HG03280 (cell line): ENCODE results near the gene STEAP2.

ENCODE experiments used
- ATAC-seq: cut with Tn5 transposase; IDR thresholded peaks from one replicate; pipeline ENCODE4 v1.9.1; 2021; ENCODE audit warnings: mild to moderate bottlenecking, moderate library complexity; ENCODE audit not compliant: unreplicated experiment

The STEAP2 gene

DNA sequence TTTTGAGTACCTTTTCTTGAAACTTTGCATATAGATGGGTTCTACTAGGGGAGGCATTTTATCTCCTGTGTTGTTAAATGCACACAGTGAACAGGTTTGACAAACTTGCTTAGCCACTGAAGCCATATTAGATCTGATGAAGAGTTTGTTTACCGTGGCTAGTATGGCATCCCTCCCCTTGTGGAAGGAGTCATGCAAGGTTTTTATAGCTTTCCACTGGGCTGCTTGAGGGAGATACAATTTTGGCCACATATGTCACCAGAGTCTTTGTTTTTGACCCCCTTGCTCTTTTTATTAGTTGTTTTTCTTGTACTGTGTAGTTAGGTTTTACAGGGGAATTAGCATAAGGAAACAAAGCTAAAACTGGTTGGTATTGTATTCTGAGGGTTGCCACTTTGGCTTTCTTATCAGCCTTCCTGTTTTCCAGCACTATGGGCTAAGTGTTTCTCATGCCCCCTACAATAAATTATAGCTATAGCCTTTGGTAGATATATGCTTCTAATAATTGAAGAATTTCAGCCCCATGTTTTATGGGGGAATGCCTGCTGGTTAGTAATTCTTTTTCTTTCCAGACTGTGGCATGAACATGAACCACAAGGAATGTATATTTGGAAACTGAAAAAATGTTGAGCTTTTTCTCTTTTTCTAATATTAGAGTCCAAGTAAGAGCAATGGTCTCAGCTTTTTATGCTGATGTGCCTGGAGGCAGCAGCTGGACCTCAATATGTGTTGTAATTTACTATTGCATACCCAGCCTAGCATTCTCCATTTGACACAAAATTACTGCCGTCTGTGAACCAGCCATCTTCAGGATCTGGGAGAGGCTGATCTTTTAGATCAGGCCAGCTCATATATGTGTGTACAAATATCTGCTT, 18.4 kb upstream of the STEAP2 start:
- ATAC-seq, result no peak

DNA sequence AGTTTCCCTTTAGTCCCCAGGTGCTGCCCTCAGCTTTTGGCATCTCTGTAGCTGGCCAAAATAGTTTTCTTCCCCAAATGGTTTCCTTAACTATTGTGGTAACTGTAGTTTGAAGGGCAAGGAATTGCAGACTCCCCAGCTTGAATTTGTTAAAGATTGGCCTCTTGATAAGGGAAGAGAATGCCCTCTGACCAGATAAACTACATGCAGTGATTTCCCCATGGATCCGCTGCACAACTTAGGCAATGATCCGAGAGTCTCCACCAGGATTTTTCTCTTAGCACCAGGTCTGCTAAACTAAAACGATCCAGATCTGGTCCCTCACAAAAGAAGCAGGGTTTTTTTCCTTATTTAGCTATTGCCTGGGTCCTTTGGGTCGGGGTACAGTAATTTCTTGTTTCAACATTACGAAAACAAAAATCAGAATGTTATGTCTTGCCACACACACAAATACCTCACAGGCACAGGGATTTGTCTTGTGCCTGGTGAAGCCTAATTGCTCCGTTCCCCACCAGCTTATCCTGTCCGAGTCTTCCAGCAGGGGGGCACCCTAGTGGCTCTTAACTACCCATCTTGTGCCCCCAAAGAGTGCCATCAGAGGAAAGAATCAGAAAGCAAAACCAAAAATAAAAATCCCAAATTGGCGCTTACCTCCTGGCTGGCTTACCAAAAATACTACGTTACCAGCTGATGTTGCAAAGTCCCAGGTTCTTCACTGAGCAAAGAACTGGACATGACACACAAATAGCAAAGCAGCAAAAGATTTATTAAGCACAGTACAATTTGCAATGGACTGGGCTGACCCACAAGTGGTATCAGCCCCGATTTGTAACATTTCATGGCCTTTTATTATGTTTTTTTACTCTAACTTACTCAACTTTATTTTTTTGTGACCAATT, 16.4 kb upstream of the STEAP2 start:
- ATAC-seq, result no peak

DNA sequence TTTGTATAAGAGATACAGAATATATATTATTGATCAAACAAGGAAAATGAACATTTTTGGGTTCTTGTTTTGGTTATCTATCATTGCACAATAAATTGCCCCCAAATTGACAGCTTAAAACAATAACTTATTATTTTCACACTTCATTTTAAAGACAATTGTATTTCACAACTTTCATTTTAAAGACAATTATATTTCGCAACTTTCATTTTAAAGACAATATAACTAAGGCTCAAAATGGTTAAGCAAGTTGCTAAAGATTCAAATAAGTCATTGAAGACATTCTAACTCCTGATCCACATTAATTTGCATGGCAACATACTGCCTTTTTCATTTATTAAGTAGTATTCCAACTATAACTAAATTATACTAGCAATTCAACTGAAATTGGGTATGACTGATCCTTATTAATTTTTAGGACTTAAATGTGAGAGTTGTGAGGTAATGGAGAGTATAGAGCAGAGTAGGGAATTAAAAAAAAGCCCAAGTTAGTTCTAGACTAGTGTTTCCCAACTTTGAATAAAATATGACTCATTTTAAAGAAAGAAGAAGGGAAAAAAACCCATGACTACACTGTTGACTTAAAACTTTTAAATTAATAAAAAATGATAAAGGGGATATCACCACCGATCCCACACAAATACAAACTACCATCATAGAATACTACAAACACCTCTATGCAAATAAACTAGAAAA, 9.9 kb upstream of the STEAP2 start:
- ATAC-seq, result no peak

DNA sequence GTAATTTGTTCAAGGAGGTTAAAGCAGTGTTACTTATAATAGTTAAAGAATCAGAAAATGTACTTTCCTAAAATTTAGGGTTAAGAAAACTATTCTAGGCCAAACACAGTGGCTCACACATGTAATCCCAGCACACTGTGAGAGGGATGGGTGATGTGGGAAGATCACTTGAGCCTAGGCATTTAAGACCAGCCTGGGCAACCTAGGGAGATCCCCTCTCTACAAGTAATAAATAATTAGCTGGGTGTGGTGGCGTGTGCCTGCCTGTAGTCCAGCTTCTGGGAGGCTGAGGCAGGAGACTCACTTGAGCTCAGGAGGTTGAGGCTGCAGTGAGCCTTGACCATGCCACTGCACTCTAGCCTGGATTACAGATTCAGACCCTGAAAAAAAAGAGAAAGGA, 3.6 kb upstream of the STEAP2 start:
- no peak for ATAC-seq

DNA sequence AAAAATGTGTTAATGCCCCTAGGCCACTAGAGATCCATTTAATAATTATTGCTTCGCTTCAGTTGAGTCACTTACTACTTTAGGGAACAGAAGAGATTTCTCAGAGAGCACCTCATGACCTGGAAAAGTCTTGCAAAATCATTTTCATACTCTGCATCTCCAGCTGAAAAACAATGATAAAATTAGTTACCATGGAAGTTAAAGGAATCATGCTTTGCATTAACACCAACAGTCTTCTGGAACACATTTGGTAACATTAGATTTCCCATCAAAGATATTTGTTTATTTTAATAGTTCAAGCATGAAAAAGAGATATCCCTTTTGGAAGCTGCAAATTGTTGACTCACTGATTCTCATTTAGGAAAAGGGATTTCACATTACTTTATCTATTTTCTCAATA, 1.8 kb upstream of the STEAP2 start:
- no peak for ATAC-seq

DNA sequence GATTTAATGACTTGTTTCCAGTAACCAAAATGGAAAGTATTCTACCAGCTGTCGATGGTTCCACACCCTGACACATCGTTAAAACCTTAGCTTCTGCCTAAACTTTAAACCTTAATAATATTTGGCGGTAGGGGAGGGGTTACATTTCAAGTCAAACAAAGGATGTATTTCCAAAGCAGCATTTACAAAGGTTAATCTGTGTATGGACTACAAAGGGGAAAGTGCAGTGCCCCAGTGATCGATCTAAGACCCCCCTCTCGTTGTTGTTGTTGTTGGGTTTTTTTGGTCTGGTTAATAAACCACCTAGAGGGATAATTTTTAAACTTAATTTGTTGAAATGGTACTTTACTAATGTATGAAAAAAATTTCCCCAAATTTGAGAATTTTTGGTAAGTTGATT, 1.1 kb upstream of the STEAP2 start:
- no peak for ATAC-seq

DNA sequence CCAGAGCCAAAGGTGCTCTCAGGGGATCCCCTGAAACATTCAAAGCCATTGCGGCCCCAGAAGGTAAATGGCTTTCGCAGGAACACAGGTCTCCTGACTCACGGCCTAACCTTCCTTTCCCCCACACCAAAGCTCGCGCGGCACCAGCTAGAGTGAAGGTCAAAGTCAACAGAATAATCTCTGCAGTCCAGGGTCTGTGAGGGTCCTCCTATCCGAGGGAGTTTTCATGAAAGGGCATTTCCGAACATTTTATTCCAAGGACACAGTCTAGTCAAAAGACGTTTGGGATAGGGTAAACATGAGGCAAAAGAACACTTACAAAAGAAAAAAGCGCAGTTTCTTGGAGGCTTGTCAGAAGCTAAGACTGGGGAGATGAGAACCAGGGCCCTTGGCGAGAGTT, 559 bp upstream of the STEAP2 start:
- no peak for ATAC-seq

DNA sequence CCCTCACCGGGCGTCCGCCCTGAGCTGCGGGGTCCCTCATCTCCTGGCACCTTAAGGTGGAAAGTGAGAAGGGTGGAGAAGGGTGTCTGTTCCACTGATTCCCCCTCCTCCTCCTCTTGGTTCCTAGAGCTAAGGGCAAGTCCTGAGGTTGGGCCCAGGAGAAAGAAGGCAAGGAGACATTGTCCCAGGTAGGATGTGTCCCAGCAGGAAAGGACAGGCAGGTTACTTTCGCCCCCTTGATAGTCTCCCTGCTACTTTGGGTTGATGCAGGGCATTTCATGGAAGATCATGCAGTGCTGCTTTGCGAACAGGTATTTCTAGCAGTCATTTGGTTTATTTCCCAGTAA, 582 bp downstream of the STEAP2 start:
- ATAC-seq, result no peak

DNA sequence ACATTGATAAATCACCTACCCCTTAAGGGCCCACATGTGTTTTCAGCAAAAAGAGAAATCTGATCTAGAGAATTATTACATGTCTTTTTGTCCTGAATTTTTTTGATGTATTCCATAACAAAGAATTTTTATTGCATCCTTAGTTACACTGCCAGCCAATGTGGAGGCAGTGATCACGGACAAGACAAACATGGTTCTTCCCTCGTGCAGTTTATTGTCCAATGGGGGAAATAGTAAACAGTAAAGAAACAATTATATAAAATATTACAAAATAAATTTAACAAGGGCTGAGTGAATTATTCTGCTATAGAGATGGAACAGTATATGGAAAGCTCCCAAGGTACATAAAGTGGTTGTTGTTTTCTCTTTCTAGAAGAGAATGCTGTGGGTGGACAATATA, 2.0 kb downstream of the STEAP2 start:
- ATAC-seq, result no peak

DNA sequence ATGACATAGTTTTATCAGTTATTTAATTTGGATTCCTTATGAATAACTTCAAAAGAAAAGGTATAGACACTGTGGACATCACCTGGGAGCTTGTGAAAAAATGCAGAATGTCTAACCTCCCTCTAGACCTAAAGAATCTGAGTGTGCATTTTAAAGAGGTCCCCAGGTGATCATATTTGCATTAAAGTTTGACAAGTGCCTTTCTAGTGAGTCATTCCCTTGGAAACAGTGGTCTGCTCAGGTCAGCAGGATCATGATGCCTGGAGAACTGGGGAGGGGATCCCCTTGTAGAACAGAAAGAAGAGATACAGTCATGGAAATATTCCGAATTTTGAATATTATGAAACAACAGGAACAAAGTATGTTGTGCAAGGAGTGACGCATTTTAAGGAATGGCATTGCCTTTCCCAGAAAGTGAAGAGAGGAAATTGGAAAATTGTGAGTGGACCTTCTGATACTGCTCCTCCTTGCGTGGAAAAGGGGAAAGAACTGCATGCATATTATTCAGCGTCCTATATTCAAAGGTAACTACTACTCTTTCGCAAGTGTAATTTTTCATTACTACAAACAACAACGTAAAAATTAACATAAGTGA, 4.6 kb downstream of the STEAP2 start:
- no peak for ATAC-seq

DNA sequence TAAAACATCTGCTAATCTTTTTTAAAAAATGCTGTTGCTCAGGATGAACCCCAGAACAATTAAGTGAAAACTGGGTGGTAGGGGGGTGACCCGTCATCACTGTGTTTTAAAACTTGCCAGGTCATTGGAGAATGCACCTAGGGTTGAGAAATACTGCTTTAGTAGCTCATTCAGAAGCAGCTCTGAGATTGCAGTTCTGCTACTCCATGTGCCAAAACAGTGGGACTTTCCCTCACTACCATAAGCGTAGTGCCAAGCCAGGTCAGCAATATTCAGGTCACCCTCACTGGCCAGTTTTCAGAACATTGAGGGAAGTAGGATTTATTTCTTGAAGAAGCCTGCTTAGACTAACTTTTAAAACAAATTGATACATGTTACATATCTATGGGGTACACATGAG, 5.2 kb downstream of the STEAP2 start:
- no peak for ATAC-seq

DNA sequence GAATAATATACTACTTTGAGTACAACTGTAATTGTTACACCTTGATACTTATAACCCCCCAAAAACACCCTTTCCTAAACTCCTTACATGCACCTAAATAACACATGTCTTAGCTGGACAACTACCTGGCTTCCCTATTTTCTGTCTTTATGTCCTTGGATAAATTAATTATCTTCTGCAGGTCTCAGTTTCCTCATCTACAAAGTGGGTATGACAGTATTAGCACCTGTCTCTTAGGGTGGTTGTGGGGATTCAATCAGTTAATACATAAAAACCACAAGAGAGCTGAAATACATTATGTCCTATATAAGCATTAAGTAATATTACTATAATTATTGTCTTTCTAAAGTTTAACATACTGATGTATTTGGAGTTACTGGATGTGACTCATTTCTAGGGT, 10.8 kb downstream of the STEAP2 start:
- no peak for ATAC-seq

DNA sequence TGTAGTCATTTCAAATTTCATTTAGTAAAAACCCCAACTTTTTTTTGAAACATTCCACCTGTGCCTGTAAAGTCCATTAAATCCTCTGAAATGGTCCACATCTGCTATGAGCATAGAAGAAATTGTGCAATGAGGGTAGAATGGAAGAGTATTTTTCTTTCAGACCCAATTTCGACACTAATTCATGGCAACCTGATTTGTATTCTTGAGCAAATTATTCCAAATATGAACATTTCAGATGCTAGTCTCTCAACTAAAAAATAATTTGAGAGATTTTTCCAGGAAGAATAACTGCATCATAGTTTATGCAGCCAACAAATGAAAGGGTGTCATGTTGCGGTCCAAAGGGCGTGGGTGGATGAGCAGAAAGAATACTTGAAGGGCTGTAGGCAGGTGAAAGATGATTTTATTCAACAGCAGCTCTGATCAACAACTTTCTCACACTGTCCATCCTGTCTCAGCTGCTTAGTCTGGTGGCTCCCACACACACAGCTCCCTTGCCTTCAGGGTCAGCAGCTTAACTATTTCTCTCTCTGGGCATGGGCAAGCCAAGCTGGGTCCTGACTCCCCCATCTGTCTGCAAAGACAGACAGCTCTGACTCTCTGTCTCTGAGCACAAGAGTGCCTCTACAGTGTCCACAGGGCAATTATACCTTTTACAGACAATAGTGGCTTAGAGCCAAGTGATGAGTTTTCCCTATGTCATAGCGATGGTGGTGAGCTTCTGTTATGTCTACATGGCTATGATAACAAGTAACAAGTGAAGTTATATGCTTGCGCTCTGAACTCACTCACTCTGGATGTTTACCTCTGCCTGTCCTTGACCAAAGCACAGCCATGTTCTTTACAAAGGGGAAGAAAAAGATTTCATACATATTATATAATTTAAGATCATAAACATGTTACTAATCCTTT, 11.5 kb downstream of the STEAP2 start:
- ATAC-seq, result no peak

DNA sequence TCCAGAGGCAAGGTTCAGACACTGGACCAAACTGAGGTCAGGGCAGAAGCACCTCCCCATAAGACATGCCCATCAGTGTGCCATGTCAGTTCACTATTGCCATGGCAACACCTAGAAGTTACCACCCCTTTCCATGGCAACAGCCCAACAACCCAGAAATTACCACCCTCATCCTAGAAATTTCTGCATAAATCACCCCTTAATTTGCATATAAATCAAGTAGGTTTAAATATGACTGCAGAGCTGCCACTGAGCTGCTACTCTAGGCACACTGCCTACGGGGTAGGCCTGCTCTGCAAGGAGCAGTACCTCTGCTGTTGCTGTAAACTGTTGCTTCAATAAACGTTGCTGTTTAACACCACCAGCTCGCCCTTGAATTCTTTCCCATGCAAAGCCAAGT, 12.7 kb downstream of the STEAP2 start:
- no peak for ATAC-seq

DNA sequence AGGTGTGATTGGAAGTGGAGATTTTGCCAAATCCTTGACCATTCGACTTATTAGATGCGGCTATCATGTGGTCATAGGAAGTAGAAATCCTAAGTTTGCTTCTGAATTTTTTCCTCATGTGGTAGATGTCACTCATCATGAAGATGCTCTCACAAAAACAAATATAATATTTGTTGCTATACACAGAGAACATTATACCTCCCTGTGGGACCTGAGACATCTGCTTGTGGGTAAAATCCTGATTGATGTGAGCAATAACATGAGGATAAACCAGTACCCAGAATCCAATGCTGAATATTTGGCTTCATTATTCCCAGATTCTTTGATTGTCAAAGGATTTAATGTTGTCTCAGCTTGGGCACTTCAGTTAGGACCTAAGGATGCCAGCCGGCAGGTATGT, 13.6 kb downstream of the STEAP2 start:
- no peak for ATAC-seq

DNA sequence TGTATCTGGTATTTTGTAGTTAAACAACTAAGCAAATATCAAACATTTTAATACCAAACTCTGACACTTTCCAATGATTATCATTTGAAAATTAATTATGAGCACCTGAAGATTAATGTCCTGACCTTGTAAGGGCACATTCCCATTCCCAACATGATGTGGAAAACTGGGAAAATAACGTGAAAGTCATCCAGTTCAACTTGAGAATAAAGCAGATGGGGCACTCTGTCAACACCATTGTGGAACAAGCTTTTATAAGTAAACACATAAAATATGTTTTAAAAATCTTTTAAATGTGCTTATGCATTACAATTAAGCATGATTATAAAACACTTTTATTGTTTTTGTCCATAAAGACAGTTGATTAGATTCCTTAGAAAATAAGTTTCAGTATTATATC, 14.1 kb downstream of the STEAP2 start:
- no peak for ATAC-seq

DNA sequence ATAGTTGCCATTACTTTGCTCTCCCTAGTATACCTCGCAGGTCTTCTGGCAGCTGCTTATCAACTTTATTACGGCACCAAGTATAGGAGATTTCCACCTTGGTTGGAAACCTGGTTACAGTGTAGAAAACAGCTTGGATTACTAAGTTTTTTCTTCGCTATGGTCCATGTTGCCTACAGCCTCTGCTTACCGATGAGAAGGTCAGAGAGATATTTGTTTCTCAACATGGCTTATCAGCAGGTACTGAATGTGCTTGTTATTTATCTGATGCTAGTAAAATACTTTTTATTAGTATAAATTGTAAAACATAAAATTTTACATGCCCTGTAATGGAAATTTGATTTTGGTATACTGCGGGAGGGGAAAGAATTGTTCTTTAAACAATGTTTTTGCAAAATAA, 15.7 kb downstream of the STEAP2 start:
- no peak for ATAC-seq

DNA sequence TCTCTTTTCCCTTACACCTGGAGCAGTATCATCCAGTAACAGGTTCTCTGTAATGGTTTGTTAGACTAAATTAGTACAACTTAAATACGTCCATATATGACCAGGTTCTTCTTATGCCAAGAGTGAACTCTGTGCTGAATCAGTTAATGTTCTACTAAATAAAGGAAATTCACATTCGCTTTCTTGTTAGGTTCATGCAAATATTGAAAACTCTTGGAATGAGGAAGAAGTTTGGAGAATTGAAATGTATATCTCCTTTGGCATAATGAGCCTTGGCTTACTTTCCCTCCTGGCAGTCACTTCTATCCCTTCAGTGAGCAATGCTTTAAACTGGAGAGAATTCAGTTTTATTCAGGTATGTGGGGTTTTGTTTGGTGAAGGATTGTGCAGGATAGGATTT, 18.1 kb downstream of the STEAP2 start:
- no peak for ATAC-seq

DNA sequence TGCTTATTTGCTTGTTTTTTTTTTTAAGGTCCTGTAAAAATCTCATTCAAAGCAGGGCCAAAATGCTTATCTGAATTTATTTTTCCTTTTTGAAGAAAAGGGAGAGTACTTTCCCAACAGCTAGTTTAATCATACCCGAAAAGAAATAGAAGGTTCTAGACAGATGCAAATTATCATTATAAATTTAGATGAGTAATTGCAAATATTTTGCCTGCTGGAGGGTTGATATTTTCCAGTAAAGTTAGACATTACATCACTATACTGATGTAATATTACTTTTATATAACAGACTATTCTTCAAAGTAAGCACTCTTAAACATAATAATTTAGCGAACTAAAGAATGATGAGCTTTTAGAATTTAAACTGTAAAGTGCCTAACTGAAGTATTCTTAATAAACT, 19.3 kb downstream of the STEAP2 start:
- ATAC-seq, result no peak

DNA sequence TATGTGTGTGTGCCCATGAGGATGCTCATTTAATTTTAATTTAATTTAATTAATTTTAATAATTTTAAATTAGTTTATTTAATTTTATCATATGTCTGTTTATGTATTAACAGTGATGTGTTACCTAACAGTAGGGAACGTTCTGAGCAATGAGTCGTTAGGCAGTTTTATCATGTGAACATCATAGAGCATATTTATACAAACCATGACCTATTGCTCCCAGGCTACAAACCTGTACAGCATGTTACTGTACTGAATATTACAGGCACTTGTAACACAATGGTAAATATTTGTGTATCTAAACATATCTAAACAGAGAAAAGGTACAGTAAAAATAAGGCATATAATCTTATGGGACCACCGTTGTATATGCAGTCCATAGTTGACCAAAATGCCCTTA, 19.8 kb downstream of the STEAP2 start:
- no peak for ATAC-seq
